Tibial artery (tissue), 4 donors: ENCODE measurements around the gene NDUFC1.
"Not testable (repeated sequence)": the region's sequence is repeated elsewhere in the genome, so short reads cannot be mapped to it uniquely, and the experiment has no call there.

Experiments
- DNase-seq, 2 donors: peaks; one replicate each; pipeline ENCODE4 v3.0.0-alpha.2; 2019
- H3K27ac ChIP-seq, 2 donors: fragments of 200-600 bp; sonication (generic) in 1 of 2; 1 replicate in 1 of 2; 2 replicates in 1 of 2; pipeline ENCODE4 v1.5.1; 2018 to 2019; ENCODE audit warnings: mild to moderate bottlenecking in 1 of 2
- H3K27me3 ChIP-seq, 2 donors: fragments of 200-600 bp; sonication (generic) in 1 of 2; one replicate each; pipeline versions ENCODE4 v1.5.1 to v1.6.0; 2016 to 2019
- H3K36me3 ChIP-seq, 3 donors: fragments of 200-600 bp; sonication (generic) in 2 of 3; one replicate each; pipeline ENCODE4 v1.5.1; 2016 to 2019; ENCODE audit warnings: mild to moderate bottlenecking in 2 of 3
- H3K4me1 ChIP-seq, 4 donors: fragments of 200-600 bp; sonication (generic) in 2 of 4; 1 replicate in 3 of 4; 2 replicates in 1 of 4; pipeline ENCODE4 v1.5.1; 2016 to 2019
- H3K4me3 ChIP-seq, 2 donors: fragments of 200-600 bp; sonication (generic) in 1 of 2; 1 replicate in 1 of 2; 2 replicates in 1 of 2; pipeline ENCODE4 v1.5.1; 2018 to 2019; ENCODE audit warnings: mild to moderate bottlenecking in 2 of 2
- H3K9me3 ChIP-seq, 3 donors: fragments of 200-600 bp; sonication (generic) in 1 of 3; one replicate each; pipeline ENCODE4 v1.5.1; 2016 to 2019
- CTCF ChIP-seq, 2 experiments: fragments of 200-600 bp in 1 of 2; fragments of 450-650 bp in 1 of 2; IDR thresholded peaks; one replicate each; pipeline ENCODE4 v1.5.1; 2017 to 2019; ENCODE audit warnings: antibody characterized with exemption in 2 of 2, mild to moderate bottlenecking in 1 of 2, moderate library complexity in 1 of 2
- intact Hi-C: fragments of 100-400 bp; cut with DNase I; formaldehyde crosslinking; loops from one replicate; pipeline ENCODE4 v1.15.0; 2023; ENCODE audit warnings: low total_unique reads

NDUFC1 gene

GRCh38 chr4:139329665-139330200, 27.5 kb upstream of the NDUFC1 start:
- intact Hi-C loops: no loop called here
- Histone ChIP-seq H3K4me1 (peaks cover 0 to 15% (median 0%) of the 10 kb centered on the region in 4 donors), H3K4me3 (no peak overlapping the region), H3K9me3 (no peaks in the 10 kb centered on the region), H3K27me3 (no peaks in the 10 kb centered on the region), H3K27ac (no peak overlapping the region), H3K36me3 (peaks cover 5 to 15% (median 8%) of the 10 kb centered on the region in 3 donors)
- no peak for TF ChIP-seq CTCF (IDR thresholded peaks at IDR 0.05)
- no peak for DNase-seq

GRCh38 chr4:139324620-139325019, 22.3 kb upstream of the NDUFC1 start:
- DNase-seq: no peak
- no peaks in the 10 kb centered on the region for H3K9me3 ChIP-seq
- H3K27ac ChIP-seq: no peak overlapping the region
- no peaks in the 10 kb centered on the region for H3K27me3 ChIP-seq
- intact Hi-C loops: no loop called here
- no peak for TF ChIP-seq CTCF (IDR thresholded peaks at IDR 0.05)
- peaks cover 0 to 49% (median 4%) of the 10 kb centered on the region in 4 donors for H3K4me1 ChIP-seq
- peaks cover 5 to 12% (median 8%) of the 10 kb centered on the region in 3 donors for H3K36me3 ChIP-seq
- H3K4me3 ChIP-seq: no peak overlapping the region

GRCh38 chr4:139322541-139322940, 20.3 kb upstream of the NDUFC1 start:
- H3K27ac ChIP-seq, DNase-seq, H3K36me3 ChIP-seq, H3K27me3 ChIP-seq, H3K9me3 ChIP-seq, intact Hi-C loops, H3K4me3 ChIP-seq: not testable (repeated sequence)
- H3K4me1 ChIP-seq: peaks cover 0 to 55% (median 4%) of the 10 kb centered on the region in 4 donors

- intact Hi-C loops, DNase-seq, H3K36me3 ChIP-seq: not testable (repeated sequence)
Measured at GRCh38 chr4:139322070-139322469, 19.8 kb upstream of the NDUFC1 start.

GRCh38 chr4:139319571-139319970, 17.3 kb upstream of the NDUFC1 start:
- intact Hi-C loops: no loop called here
- DNase-seq: no peak
- Histone ChIP-seq H3K9me3 (no peaks in the 10 kb centered on the region), H3K4me1 (peaks cover 0 to 42% (median 4%) of the 10 kb centered on the region in 4 donors), H3K36me3 (no peaks in the 10 kb centered on the region), H3K27ac (no peak overlapping the region), H3K27me3 (no peaks in the 10 kb centered on the region), H3K4me3 (no peak overlapping the region)
- no peak for TF ChIP-seq CTCF (IDR thresholded peaks at IDR 0.05)

More at GRCh38 chr4:139322070-139322469, 19.8 kb upstream of the NDUFC1 start:
- not testable (repeated sequence) for H3K4me3 ChIP-seq, H3K27me3 ChIP-seq, H3K27ac ChIP-seq, H3K9me3 ChIP-seq
- H3K4me1 ChIP-seq: peaks cover 0 to 55% (median 4%) of the 10 kb centered on the region in 4 donors

- Histone ChIP-seq H3K4me3 (no peak overlapping the region), H3K9me3 (no peaks in the 10 kb centered on the region), H3K36me3 (no peaks in the 10 kb centered on the region), H3K4me1 (peaks cover 0 to 41% (median 5%) of the 10 kb centered on the region in 4 donors), H3K27ac (no peak overlapping the region), H3K27me3 (no peaks in the 10 kb centered on the region)
- intact Hi-C loops: no loop called here
- DNase-seq: no peak
- no peak for TF ChIP-seq CTCF (IDR thresholded peaks at IDR 0.05)
Measured at GRCh38 chr4:139317635-139318034, 15.4 kb upstream of the NDUFC1 start.

GRCh38 chr4:139316733-139317132, 14.5 kb upstream of the NDUFC1 start:
- Histone ChIP-seq H3K27ac (no peak overlapping the region), H3K4me3 (no peak overlapping the region), H3K4me1 (peaks cover 0 to 41% (median 5%) of the 10 kb centered on the region in 4 donors), H3K27me3 (no peaks in the 10 kb centered on the region), H3K9me3 (no peaks in the 10 kb centered on the region), H3K36me3 (no peaks in the 10 kb centered on the region)
- no peak for TF ChIP-seq CTCF (IDR thresholded peaks at IDR 0.05)
- no peak for DNase-seq
- intact Hi-C loops: no loop called here
